Embryonic facial prominence (tissue), 1 donor: ENCODE measurements around the gene ZNF148.

ENCODE experiments used
- DNase-seq: peaks from one replicate; pipeline ENCODE4 v3.0.0-alpha.2; 2016; ENCODE audit errors: extremely low spot score

ZNF148 gene

GRCh38 chr3:125332504-125332903, 42.6 kb downstream of the ZNF148 start:
- DNase-seq, result no peak

- DNase-seq, result no peak
Observed at GRCh38 chr3:125331243-125331642, 43.9 kb downstream of the ZNF148 start.

GRCh38 chr3:125326957-125327356, 48.2 kb downstream of the ZNF148 start:
- no peak for DNase-seq

GRCh38 chr3:125325746-125326145, 49.4 kb downstream of the ZNF148 start:
- no peak for DNase-seq

- no peak for DNase-seq
Observed at GRCh38 chr3:125324341-125324740, 50.8 kb downstream of the ZNF148 start.

- DNase-seq, result no peak
Observed at GRCh38 chr3:125322917-125323316, 52.2 kb downstream of the ZNF148 start.

- DNase-seq, result no peak
Observed at GRCh38 chr3:125322166-125322565, 53.0 kb downstream of the ZNF148 start.

- no peak for DNase-seq
Observed at GRCh38 chr3:125319765-125320164, 55.4 kb downstream of the ZNF148 start.

GRCh38 chr3:125318871-125319270, 56.3 kb downstream of the ZNF148 start:
- no peak for DNase-seq

- no peak for DNase-seq
Observed at GRCh38 chr3:125318167-125318865, 56.8 kb downstream of the ZNF148 start.

GRCh38 chr3:125317761-125318160, 57.4 kb downstream of the ZNF148 start:
- no peak for DNase-seq

- no peak for DNase-seq
Observed at GRCh38 chr3:125316949-125317348, 58.2 kb downstream of the ZNF148 start.

- DNase-seq, result no peak
Observed at GRCh38 chr3:125316246-125316645, 58.9 kb downstream of the ZNF148 start.

- no peak for DNase-seq
Observed at GRCh38 chr3:125313060-125313635, 62.0 kb downstream of the ZNF148 start.

- no peak for DNase-seq
Observed at GRCh38 chr3:125310623-125311081, 64.5 kb downstream of the ZNF148 start.

GRCh38 chr3:125309476-125309875, 65.6 kb downstream of the ZNF148 start:
- DNase-seq, result no peak

GRCh38 chr3:125306620-125307019, 68.5 kb downstream of the ZNF148 start:
- DNase-seq, result no peak

GRCh38 chr3:125302932-125303331, 72.2 kb downstream of the ZNF148 start:
- DNase-seq, result no peak

- DNase-seq, result no peak
Observed at GRCh38 chr3:125300416-125300815, 74.7 kb downstream of the ZNF148 start.

- no peak for DNase-seq
Observed at GRCh38 chr3:125294411-125294810, 80.7 kb downstream of the ZNF148 start.

- no peak for DNase-seq
Observed at GRCh38 chr3:125292015-125292414, 83.1 kb downstream of the ZNF148 start.

GRCh38 chr3:125289429-125289981, 85.6 kb downstream of the ZNF148 start:
- no peak for DNase-seq

GRCh38 chr3:125287248-125287647, 87.9 kb downstream of the ZNF148 start:
- no peak for DNase-seq
